GM23338 (cell line): ENCODE results near the gene ATP7A. TPM values are rescaled to one million over a fixed set of nuclear protein-coding genes. Genes with fewer than 3 reads are reported as not detected.

ENCODE experiments used
- ATAC-seq: fragments of 200-7000 bp; cut with Tn5 transposase; 3 replicates; pipeline ENCODE4 v1.9.1; 2020
- DNase-seq: peaks from one replicate; pipeline ENCODE4 v3.0.0-alpha.2; 2015; ENCODE audit warnings: low spot score
- H2AFZ ChIP-seq: fragments of 200-600 bp; sonication (generic); 2 replicates; pipeline ENCODE4 v1.8.0; 2016; ENCODE audit warnings: antibody characterized with exemption, mild to moderate bottlenecking, moderate library complexity
- H3F3A ChIP-seq: fragments of 200-600 bp; sonication (generic); replicated peaks from 2 replicates; pipeline ENCODE4 v1.8.0; 2017; ENCODE audit warnings: antibody characterized with exemption, mixed run types, low read depth
- H3K27ac ChIP-seq: fragments of 200-600 bp; sonication (generic); 2 replicates; pipeline ENCODE4 v1.6.1; 2016; ENCODE audit warnings: low read depth
- H3K27me3 ChIP-seq: fragments of 200-600 bp; sonication (generic); 2 replicates; pipeline ENCODE4 v1.8.0; 2016; ENCODE audit warnings: mild to moderate bottlenecking, mixed run types, moderate library complexity; ENCODE audit not compliant: insufficient read depth
- H3K36me3 ChIP-seq: fragments of 200-600 bp; sonication (generic); 2 replicates; pipeline ENCODE4 v1.8.0; 2016; ENCODE audit warnings: mild to moderate bottlenecking; ENCODE audit not compliant: insufficient read depth
- H3K4me1 ChIP-seq: fragments of 200-600 bp; sonication (generic); 2 replicates; pipeline ENCODE4 v1.8.0; 2016; ENCODE audit warnings: mild to moderate bottlenecking, moderate library complexity; ENCODE audit not compliant: insufficient read depth
- H3K4me2 ChIP-seq: fragments of 200-600 bp; sonication (generic); 2 replicates; pipeline ENCODE4 v1.7.1; 2017; ENCODE audit warnings: mixed run types
- H3K4me3 ChIP-seq: fragments of 200-600 bp; sonication (generic); 2 replicates; pipeline ENCODE4 v1.6.1; 2016; ENCODE audit warnings: mixed run types
- H3K79me2 ChIP-seq: fragments of 200-600 bp; sonication (generic); replicated peaks from 2 replicates; pipeline ENCODE4 v1.8.0; 2017; ENCODE audit warnings: mild to moderate bottlenecking; ENCODE audit not compliant: insufficient read depth
- H3K9me2 ChIP-seq: fragments of 200-600 bp; sonication (generic); 2 replicates; pipeline ENCODE4 v1.8.0; 2017; ENCODE audit not compliant: insufficient read depth
- H4K20me1 ChIP-seq: fragments of 200-600 bp; sonication (generic); replicated peaks from 2 replicates; pipeline ENCODE4 v1.8.0; 2017; ENCODE audit warnings: mild to moderate bottlenecking; ENCODE audit not compliant: insufficient read depth
- H3K27ac Mint-ChIP-seq: 2 replicates; pipeline ENCODE4 v1.8.0; 2020; ENCODE audit warnings: inconsistent platforms, mild to moderate bottlenecking, moderate library complexity, mixed read lengths
- H3K27me3 Mint-ChIP-seq: 3 replicates; pipeline ENCODE4 v1.8.0; 2022; ENCODE audit warnings: low read depth, mild to moderate bottlenecking, moderate library complexity, mixed read lengths, inconsistent platforms; ENCODE audit not compliant: insufficient read depth, poor library complexity
- H3K36me3 Mint-ChIP-seq: 3 replicates; pipeline ENCODE4 v1.8.0; 2021; ENCODE audit warnings: low read depth, mild to moderate bottlenecking, inconsistent platforms, moderate library complexity, mixed read lengths
- H3K4me1 Mint-ChIP-seq: 3 replicates; pipeline ENCODE4 v1.8.0; 2020; ENCODE audit warnings: mild to moderate bottlenecking, inconsistent platforms, mixed read lengths
- H3K4me3 Mint-ChIP-seq: 3 replicates; pipeline ENCODE4 v1.8.0; 2021; ENCODE audit warnings: moderate library complexity, mild to moderate bottlenecking, inconsistent platforms, mixed read lengths
- H3K9me3 Mint-ChIP-seq: 3 replicates; pipeline ENCODE4 v1.8.0; 2020; ENCODE audit warnings: moderate library complexity, mild to moderate bottlenecking, inconsistent platforms, mixed read lengths
- CREB1 ChIP-seq: fragments of 250-450 bp; sonication (Bioruptor Pico); IDR thresholded peaks from 2 replicates; pipeline ENCODE4 v1.5.0; 2020; ENCODE audit warnings: low read depth, mild to moderate bottlenecking, moderate library complexity
- EZH2phosphoT487 ChIP-seq: fragments of 200-600 bp; sonication (generic); IDR thresholded peaks from one replicate; pipeline ENCODE4 v1.8.1; 2018; ENCODE audit warnings: antibody characterized with exemption; ENCODE audit not compliant: unreplicated experiment
- POLR2AphosphoS5 ChIP-seq: IDR thresholded peaks from 2 replicates; pipeline ENCODE4 v1.6.1; 2016; ENCODE audit warnings: antibody characterized with exemption, low read depth
- REST ChIP-seq: IDR thresholded peaks from one replicate; pipeline ENCODE4 v1.6.1; 2018; ENCODE audit warnings: antibody characterized with exemption; ENCODE audit not compliant: unreplicated experiment
- polyA plus RNA-seq: library from polyadenylated mRNA; unstranded; fragments of >200 nt; fragmentation: Nextera tagmentation; extraction: Ambion mirVana; gene quantifications from 2 replicates; pipeline ENCODE4 v1.2.1, GENCODE V29; 2016
- total RNA-seq: library from RNA; depleted of rRNA; stranded (reverse); fragments of >200 nt; shearing (Covaris generic); gene quantifications from 2 replicates; pipeline ENCODE4 v1.2.3, GENCODE V29; 2014
- TF ChIP-seq, protein P1 (sequence below), 2 experiments: fragments of 200-600 bp in 1 of 2; sonication (generic) in 1 of 2; conservative IDR thresholded peaks; 2 replicates each; pipeline versions ENCODE4 v1.5.1 to v1.6.1; 2016 to 2017; ENCODE audit warnings: antibody characterized with exemption in 2 of 2, low read depth in 2 of 2, mild to moderate bottlenecking in 2 of 2, moderate library complexity in 1 of 2

The ATP7A gene
- total and polyA plus RNA-seq, 2 experiments from 2014 or later, result 2.2 to 3.1 TPM

DNA sequence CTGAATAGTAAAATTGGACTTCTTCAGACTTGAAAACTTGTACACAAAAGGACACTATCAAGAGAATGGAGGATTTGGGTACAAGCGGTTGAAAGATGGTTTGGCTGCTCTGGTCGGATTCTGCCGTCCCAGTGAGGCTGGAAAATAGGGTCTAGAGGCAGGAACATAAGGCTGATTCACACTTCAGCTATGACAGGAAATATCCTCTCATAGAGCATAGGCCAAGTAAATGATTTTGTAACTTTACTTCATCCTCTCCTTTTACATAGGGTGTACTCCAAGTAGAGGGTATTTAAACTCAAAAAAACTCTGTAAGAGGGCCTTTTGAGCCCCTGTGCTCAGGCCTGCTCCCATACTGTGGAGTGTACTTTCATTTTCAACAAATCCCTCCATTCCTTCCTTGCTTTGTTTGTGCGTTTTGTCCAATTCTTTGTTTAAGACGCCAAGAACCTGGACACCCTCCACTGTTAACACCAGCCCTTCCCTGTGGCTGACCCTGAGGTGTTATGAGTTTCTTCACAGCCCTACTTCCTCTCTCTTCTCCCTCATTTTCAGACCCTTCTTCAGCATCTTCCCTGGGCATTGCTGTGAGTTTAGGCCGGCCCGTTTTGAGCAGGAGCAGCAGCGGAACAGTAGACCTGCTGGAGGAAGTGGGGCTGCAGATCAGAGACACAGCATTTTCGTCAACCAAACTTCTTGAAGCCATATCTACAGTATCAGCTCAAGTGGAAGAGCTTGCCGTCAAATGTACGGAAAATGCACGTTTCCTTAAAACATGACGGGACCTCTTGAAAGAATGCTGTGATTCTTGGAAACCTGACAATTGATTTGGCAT lies 51.8 kb downstream of the ATP7A start:
- H2AFZ ChIP-seq, result no peak overlapping the region
- H3K4me3 Mint-ChIP-seq, result no peak overlapping the region
- no peaks in the 10 kb centered on the region for H3K4me1 Mint-ChIP-seq
- no peaks in the 10 kb centered on the region for H3K4me1 ChIP-seq
- H3K36me3 ChIP-seq, result no peaks in the 10 kb centered on the region
- no peaks in the 10 kb centered on the region for H3F3A ChIP-seq
- H3K27me3 ChIP-seq, result no peaks in the 10 kb centered on the region
- no peaks in the 10 kb centered on the region for H3K9me3 Mint-ChIP-seq
- H3K9me2 ChIP-seq, result no peaks in the 10 kb centered on the region
- H3K4me2 ChIP-seq, result no peak overlapping the region
- H3K27me3 Mint-ChIP-seq, result peaks cover 2% of the 10 kb centered on the region
- H3K27ac ChIP-seq, result no peak overlapping the region
- no peaks in the 10 kb centered on the region for H3K36me3 Mint-ChIP-seq
- ATAC-seq (no peak), DNase-seq (no peak)
- no peaks in the 10 kb centered on the region for H4K20me1 ChIP-seq
- TF ChIP-seq, protein P1, sequence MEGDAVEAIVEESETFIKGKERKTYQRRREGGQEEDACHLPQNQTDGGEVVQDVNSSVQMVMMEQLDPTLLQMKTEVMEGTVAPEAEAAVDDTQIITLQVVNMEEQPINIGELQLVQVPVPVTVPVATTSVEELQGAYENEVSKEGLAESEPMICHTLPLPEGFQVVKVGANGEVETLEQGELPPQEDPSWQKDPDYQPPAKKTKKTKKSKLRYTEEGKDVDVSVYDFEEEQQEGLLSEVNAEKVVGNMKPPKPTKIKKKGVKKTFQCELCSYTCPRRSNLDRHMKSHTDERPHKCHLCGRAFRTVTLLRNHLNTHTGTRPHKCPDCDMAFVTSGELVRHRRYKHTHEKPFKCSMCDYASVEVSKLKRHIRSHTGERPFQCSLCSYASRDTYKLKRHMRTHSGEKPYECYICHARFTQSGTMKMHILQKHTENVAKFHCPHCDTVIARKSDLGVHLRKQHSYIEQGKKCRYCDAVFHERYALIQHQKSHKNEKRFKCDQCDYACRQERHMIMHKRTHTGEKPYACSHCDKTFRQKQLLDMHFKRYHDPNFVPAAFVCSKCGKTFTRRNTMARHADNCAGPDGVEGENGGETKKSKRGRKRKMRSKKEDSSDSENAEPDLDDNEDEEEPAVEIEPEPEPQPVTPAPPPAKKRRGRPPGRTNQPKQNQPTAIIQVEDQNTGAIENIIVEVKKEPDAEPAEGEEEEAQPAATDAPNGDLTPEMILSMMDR (conservative IDR thresholded peaks at IDR 0.05; ENCODE audit: low read depth in 2 of 2), result no peak
- TF ChIP-seq REST, result no peak
- H3K4me3 ChIP-seq, result no peak overlapping the region
- H3K79me2 ChIP-seq, result no peaks in the 10 kb centered on the region
- H3K27ac Mint-ChIP-seq, result no peak overlapping the region

DNA sequence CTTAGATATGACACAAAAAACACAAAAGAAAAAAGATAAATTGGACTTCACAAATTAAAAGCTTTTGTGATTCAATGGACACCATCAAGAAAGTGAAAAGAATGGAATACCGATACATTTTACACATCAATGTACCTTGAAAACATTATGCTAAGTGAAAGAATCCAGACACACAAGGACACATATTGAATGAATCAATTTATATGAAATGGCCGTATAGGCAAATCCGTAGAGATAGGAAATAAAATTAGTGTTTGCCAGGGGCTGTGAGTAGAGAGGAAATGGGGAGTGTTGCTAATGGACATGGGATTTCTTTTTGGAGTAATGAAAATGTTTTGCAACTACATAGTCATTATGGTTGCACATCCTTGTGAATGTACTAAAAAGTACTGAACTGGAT lies 55.9 kb downstream of the ATP7A start:
- Mint-ChIP-seq H3K4me1 (no peaks in the 10 kb centered on the region), H3K36me3 (no peaks in the 10 kb centered on the region), H3K27ac (no peak overlapping the region), H3K9me3 (no peaks in the 10 kb centered on the region), H3K27me3 (no peaks in the 10 kb centered on the region), H3K4me3 (no peak overlapping the region)
- Histone ChIP-seq H4K20me1 (no peaks in the 10 kb centered on the region), H3F3A (no peaks in the 10 kb centered on the region), H3K27ac (no peak overlapping the region), H3K4me3 (no peak overlapping the region), H3K9me2 (no peaks in the 10 kb centered on the region), H3K36me3 (no peaks in the 10 kb centered on the region), H3K4me2 (no peak overlapping the region), H3K4me1 (no peaks in the 10 kb centered on the region), H2AFZ (no peak overlapping the region), H3K79me2 (no peaks in the 10 kb centered on the region), H3K27me3 (no peaks in the 10 kb centered on the region)
- DNase-seq (no peak), ATAC-seq (no peak)
- TF ChIP-seq POLR2AphosphoS5 (no peak), EZH2phosphoT487 (no peak), CREB1 (CRISPR knock-in tag) (no peak)
